ENCODE results near the gene YPEL4. TPM values are rescaled to one million over a fixed set of nuclear protein-coding genes. Genes with fewer than 3 reads are reported as not detected.
A peak's percentile ranks its signal among the peaks of the same experiment; 100 is the strongest.
"Not testable (repeated sequence)": the region's sequence is repeated elsewhere in the genome, so short reads cannot be mapped to it uniquely, and the experiment has no call there.

The YPEL4 gene
- polyA plus RNA-seq (2012; ENCODE audit: insufficient read depth, insufficient read length), result 3.3 TPM

GRCh38 chr11:57649826-57650738, at the start of gene YPEL4:
YPEL4 (minus strand) TSS chr11:57649912; CDS start chr11:57647107, 2,805 bp downstream.
- DNase-seq (ENCODE audit: low read depth, low spot score), result no peak
- no peak within 1 kb of the TSS for H3K4me3 ChIP-seq (ENCODE audit: low read length)

GRCh38 chr11:57698843-57699365, 49.2 kb upstream of the YPEL4 start:
- H3K4me3 ChIP-seq (ENCODE audit: low read length), result no peak overlapping the region
- no peak for DNase-seq (ENCODE audit: low read depth, low spot score)

- DNase-seq (ENCODE audit: low read depth, low spot score); H3K4me3 ChIP-seq (ENCODE audit: low read length): not testable (repeated sequence)
These were observed 40.8 kb upstream of the YPEL4 start for GRCh38 chr11:57690474-57690873.

- no peak overlapping the region for H3K4me3 ChIP-seq (ENCODE audit: low read length)
- DNase-seq (ENCODE audit: low read depth, low spot score), result no peak
These were observed 31.5 kb upstream of the YPEL4 start for GRCh38 chr11:57681168-57681567.

GRCh38 chr11:57680552-57680874, 30.8 kb upstream of the YPEL4 start:
- H3K4me3 ChIP-seq (ENCODE audit: low read length), result no peak overlapping the region
- no peak for DNase-seq (ENCODE audit: low read depth, low spot score)

GRCh38 chr11:57679396-57679795, 29.7 kb upstream of the YPEL4 start:
- no peak for DNase-seq (ENCODE audit: low read depth, low spot score)
- no peak overlapping the region for H3K4me3 ChIP-seq (ENCODE audit: low read length)

- DNase-seq (ENCODE audit: low read depth, low spot score), result no peak
- no peak overlapping the region for H3K4me3 ChIP-seq (ENCODE audit: low read length)
These were observed 25.6 kb upstream of the YPEL4 start for GRCh38 chr11:57675176-57675941.

GRCh38 chr11:57674251-57674650, 24.5 kb upstream of the YPEL4 start:
- no peak overlapping the region for H3K4me3 ChIP-seq (ENCODE audit: low read length)
- no peak for DNase-seq (ENCODE audit: low read depth, low spot score)

GRCh38 chr11:57668434-57668782, 18.7 kb upstream of the YPEL4 start:
- peak overlapping the region; percentile 92 for H3K4me3 ChIP-seq (ENCODE audit: low read length)
- no peak for DNase-seq (ENCODE audit: low read depth, low spot score)

- peak; percentile 99 for DNase-seq (ENCODE audit: low read depth, low spot score)
- peak within 1 kb of the TSS; percentile 92 for H3K4me3 ChIP-seq (ENCODE audit: low read length)
These were observed 18.2 kb upstream of the YPEL4 start, which contains the start of gene ZDHHC5 for GRCh38 chr11:57667736-57668433. ZDHHC5 (plus strand) TSS chr11:57668114; CDS start chr11:57673091, 4,977 bp downstream.

GRCh38 chr11:57667117-57667735, 17.5 kb upstream of the YPEL4 start:
- peak; percentile 98 for DNase-seq (ENCODE audit: low read depth, low spot score)
- H3K4me3 ChIP-seq (ENCODE audit: low read length), result peak overlapping the region; percentile 79

GRCh38 chr11:57663975-57664374, 14.3 kb upstream of the YPEL4 start:
- DNase-seq (ENCODE audit: low read depth, low spot score), result no peak
- H3K4me3 ChIP-seq (ENCODE audit: low read length), result no peak overlapping the region

GRCh38 chr11:57662893-57663292, 13.2 kb upstream of the YPEL4 start:
- no peak for DNase-seq (ENCODE audit: low read depth, low spot score)
- H3K4me3 ChIP-seq (ENCODE audit: low read length), result no peak overlapping the region

- no peak overlapping the region for H3K4me3 ChIP-seq (ENCODE audit: low read length)
These were observed 10.0 kb upstream of the YPEL4 start for GRCh38 chr11:57659669-57660068.

GRCh38 chr11:57658023-57658361, 8.3 kb upstream of the YPEL4 start:
- H3K4me3 ChIP-seq (ENCODE audit: low read length), result peak overlapping the region; percentile 98
- no peak for DNase-seq (ENCODE audit: low read depth, low spot score)

More at GRCh38 chr11:57659669-57660068, 10.0 kb upstream of the YPEL4 start:
- DNase-seq (ENCODE audit: low read depth, low spot score), result no peak

GRCh38 chr11:57657194-57658022, 7.7 kb upstream of the YPEL4 start, which contains the start of gene CLP1:
CLP1 (plus strand) TSS chr11:57657762; CDS start chr11:57659477, 1,715 bp downstream.
- peak within 1 kb of the TSS; percentile 98 for H3K4me3 ChIP-seq (ENCODE audit: low read length)
- peak; percentile 98 for DNase-seq (ENCODE audit: low read depth, low spot score)

- H3K4me3 ChIP-seq (ENCODE audit: low read length), result peak overlapping the region; percentile 98
- no peak for DNase-seq (ENCODE audit: low read depth, low spot score)
These were observed 7.1 kb upstream of the YPEL4 start for GRCh38 chr11:57656885-57657193.

GRCh38 chr11:57653163-57653562, 3.5 kb upstream of the YPEL4 start:
- DNase-seq (ENCODE audit: low read depth, low spot score), result no peak
- no peak overlapping the region for H3K4me3 ChIP-seq (ENCODE audit: low read length)
